Sigmoid colon (tissue), 4 donors: ENCODE measurements around the gene SENP2.

Experiments
- EP300 ChIP-seq, 4 donors: sonication (generic); formaldehyde crosslinking; IDR thresholded peaks; one replicate each; pipeline ENCODE4 v1.6.1; 2017; ENCODE audit warnings: antibody characterized with exemption in 4 of 4
- POLR2A ChIP-seq, 2 donors: fragments of 450-650 bp; IDR thresholded peaks; one replicate each; pipeline ENCODE4 v1.6.1; 2016; ENCODE audit warnings: antibody characterized with exemption in 2 of 2, mild to moderate bottlenecking in 2 of 2, moderate library complexity in 2 of 2
- TF ChIP-seq, protein P1 (sequence below), 4 experiments: fragments of 450-650 bp in 3 of 4; fragments of 200-600 bp in 1 of 4; IDR thresholded peaks; one replicate each; pipeline ENCODE4 v1.5.1; 2016 to 2019; ENCODE audit warnings: antibody characterized with exemption in 4 of 4, mild to moderate bottlenecking in 3 of 4, moderate library complexity in 2 of 4

DNA sequence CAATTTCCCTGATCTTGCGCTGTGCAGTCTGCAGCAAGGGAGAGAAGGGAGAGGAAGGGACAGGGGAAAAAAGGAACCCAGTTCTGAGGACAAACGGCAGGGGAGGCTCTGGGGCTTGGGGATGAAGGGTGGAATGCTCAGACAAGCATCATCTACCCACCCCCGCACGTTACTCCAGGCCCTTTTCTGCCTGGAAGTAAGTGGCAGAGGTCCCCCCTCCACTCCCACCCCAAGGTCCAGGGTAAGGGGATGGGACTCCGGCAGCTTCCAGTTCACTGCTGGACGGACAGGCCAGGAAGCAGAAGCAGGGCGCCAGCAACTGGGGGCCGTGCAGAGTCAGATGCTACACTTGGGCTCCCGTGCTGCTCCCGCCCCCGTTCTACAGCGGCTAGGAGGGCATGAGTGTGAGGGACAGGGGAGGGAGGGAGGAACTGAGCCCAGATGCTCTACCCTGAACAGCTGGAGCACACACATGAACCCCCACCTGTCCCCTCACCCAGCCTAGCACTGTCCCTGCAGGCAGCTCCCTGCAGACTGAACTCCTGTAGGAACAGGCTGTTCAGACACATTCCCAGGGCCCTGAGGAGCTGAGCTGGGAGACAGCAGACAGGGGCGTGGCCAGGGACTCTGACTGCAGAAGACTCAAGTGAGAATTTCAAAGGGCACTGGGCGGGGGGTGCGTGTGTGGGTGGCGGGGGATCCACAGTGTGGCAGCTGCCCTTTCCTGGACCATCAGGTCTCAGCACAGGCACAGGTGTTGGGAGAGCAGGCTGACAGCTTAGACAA is 59.7 kb downstream of the SENP2 start:
- TF ChIP-seq, protein P1, sequence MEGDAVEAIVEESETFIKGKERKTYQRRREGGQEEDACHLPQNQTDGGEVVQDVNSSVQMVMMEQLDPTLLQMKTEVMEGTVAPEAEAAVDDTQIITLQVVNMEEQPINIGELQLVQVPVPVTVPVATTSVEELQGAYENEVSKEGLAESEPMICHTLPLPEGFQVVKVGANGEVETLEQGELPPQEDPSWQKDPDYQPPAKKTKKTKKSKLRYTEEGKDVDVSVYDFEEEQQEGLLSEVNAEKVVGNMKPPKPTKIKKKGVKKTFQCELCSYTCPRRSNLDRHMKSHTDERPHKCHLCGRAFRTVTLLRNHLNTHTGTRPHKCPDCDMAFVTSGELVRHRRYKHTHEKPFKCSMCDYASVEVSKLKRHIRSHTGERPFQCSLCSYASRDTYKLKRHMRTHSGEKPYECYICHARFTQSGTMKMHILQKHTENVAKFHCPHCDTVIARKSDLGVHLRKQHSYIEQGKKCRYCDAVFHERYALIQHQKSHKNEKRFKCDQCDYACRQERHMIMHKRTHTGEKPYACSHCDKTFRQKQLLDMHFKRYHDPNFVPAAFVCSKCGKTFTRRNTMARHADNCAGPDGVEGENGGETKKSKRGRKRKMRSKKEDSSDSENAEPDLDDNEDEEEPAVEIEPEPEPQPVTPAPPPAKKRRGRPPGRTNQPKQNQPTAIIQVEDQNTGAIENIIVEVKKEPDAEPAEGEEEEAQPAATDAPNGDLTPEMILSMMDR (IDR thresholded peaks at IDR 0.05): no peak
- TF ChIP-seq POLR2A (IDR thresholded peaks at IDR 0.05) (no peak), EP300 (IDR thresholded peaks at IDR 0.05) (no peak)
